ENCODE results near the gene AUTS2. TPM values are rescaled to one million over a fixed set of nuclear protein-coding genes. Genes with fewer than 3 reads are reported as not detected.

The AUTS2 gene
- total RNA-seq, 4 donors from 2014 or later, result 29.8 to 114 (median 59.4) TPM

DNA sequence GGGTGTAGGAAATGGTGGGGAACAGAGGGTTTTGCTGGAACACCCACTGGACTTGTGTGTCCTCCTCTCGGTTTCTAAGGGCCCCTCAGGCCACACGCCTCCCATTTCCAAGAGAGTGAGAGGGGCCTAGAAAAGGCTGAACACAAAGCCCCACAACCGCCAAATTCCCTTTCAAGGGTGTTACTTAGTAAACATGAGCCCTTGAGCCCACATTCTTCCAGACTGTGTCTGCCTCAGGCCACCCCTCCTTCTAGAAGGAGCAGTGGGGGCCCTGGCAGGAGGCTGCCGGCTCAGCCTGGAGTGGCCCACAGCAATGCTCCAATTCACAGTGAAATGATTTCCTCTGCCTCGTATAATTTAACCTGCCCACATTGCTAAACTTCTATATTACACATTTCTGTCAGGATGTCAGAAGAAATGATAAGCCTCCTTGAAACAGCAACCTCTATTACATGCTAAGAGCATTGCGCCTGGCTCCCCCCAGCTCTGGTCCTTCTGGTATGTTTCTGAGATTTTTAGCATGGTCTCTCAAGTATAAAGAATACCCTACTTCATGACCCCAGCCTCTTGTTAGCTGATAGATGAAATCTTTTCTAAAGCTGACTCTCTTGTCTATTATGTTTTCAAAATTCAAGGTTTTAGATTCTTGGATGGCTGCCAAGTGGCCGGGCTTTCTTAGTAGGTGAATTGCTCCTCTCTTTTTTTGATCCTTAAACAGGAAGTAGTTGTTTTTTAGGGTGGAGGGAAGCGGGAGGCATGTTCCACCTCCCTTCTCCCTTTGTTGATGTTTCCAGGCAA lies 859.8 kb downstream of the AUTS2 start:
- in situ Hi-C loops (cut with MboI; ENCODE audit: low pct_ligation_motif_present in 1 of 4, low pct_unique_long_range_greater_than_20kb in 1 of 4, low sequenced_read_pairs in 3 of 4), result no loop called here
- TF ChIP-seq POLR2A (IDR thresholded peaks at IDR 0.05) (no peak), POLR2AphosphoS5 (IDR thresholded peaks at IDR 0.05) (no peak), CTCF (IDR thresholded peaks at IDR 0.05) (no peak), EP300 (IDR thresholded peaks at IDR 0.05; ENCODE audit: low read depth) (no peak)
- intact Hi-C loops (cut with DNase I; ENCODE audit: low total_unique reads), result no loop called here
- Histone ChIP-seq H3K36me3 (no peaks in the 10 kb centered on the region), H3K27ac (no peak overlapping the region), H3K4me3 (no peak overlapping the region), H3K27me3 (no peaks in the 10 kb centered on the region), H3K4me1 (no peaks in the 10 kb centered on the region), H3K9me3 (no peaks in the 10 kb centered on the region)
- WGBS, 2 donors (ENCODE audit: low coverage in 1 of 2), result 34 to 60% methylated on average over 3 to 8 of the region's 8 CpGs
- DNase-seq, result peak; percentile 14

- Histone ChIP-seq H3K4me3 (no peak overlapping the region), H3K4me1 (peaks cover 0 to 6% (median 2%) of the 10 kb centered on the region in 4 donors), H3K27me3 (no peaks in the 10 kb centered on the region), H3K36me3 (no peaks in the 10 kb centered on the region), H3K27ac (no peak overlapping the region), H3K9me3 (no peaks in the 10 kb centered on the region)
- 92 to 100% methylated on average over 1 to 8 of the region's 8 CpGs for WGBS, 2 donors (ENCODE audit: low coverage in 1 of 2)
- no peak for TF ChIP-seq EP300 (IDR thresholded peaks at IDR 0.05; ENCODE audit: low read depth)
- TF ChIP-seq CTCF (IDR thresholded peaks at IDR 0.05), result no peak
- TF ChIP-seq POLR2A (IDR thresholded peaks at IDR 0.05), result no peak
- TF ChIP-seq POLR2AphosphoS5 (IDR thresholded peaks at IDR 0.05), result no peak
- intact Hi-C loops (cut with DNase I; ENCODE audit: low total_unique reads) (no loop called here), in situ Hi-C loops (cut with MboI; ENCODE audit: low pct_ligation_motif_present in 1 of 4, low pct_unique_long_range_greater_than_20kb in 1 of 4, low sequenced_read_pairs in 3 of 4) (no loop called here)
- no peak for DNase-seq
Observed at GRCh38 chr7:70458745-70459144, 860.5 kb downstream of the AUTS2 start.

DNA sequence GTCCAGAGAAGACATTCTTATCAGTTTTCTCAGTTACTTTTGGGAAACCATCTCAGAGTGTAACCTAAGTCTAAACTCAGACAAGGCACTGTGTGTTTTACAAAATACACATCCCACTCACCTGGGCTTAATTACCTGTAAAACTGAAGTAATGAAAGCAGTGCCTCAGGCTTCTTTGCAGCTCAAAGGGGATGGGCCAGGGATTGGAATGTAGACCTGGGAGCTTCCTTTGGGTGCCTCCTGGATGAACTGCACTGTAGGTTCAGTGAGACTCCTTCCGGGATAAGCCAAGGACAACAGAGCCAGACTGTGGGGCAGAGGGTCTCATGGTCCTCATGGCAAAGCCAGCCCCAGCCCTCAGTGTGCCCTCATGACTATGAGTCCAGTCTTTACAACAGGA lies 861.3 kb downstream of the AUTS2 start:
- no peaks in the 10 kb centered on the region for H3K9me3 ChIP-seq
- H3K4me3 ChIP-seq, result no peak overlapping the region
- no peak overlapping the region for H3K27ac ChIP-seq
- TF ChIP-seq POLR2A (IDR thresholded peaks at IDR 0.05), result no peak
- no peak for TF ChIP-seq POLR2AphosphoS5 (IDR thresholded peaks at IDR 0.05)
- no peak for TF ChIP-seq EP300 (IDR thresholded peaks at IDR 0.05; ENCODE audit: low read depth)
- TF ChIP-seq CTCF (IDR thresholded peaks at IDR 0.05), result no peak
- H3K4me1 ChIP-seq, result peaks cover 0 to 9% (median 2%) of the 10 kb centered on the region in 4 donors
- in situ Hi-C loops (cut with MboI; ENCODE audit: low pct_ligation_motif_present in 1 of 4, low pct_unique_long_range_greater_than_20kb in 1 of 4, low sequenced_read_pairs in 3 of 4) (no loop called here), intact Hi-C loops (cut with DNase I; ENCODE audit: low total_unique reads) (no loop called here)
- 100% methylated on average over 1 of the region's 1 CpG; no CpG with 5 or more reads in 1 of the 2 donors for WGBS, 2 donors (ENCODE audit: low coverage in 1 of 2)
- H3K36me3 ChIP-seq, result no peaks in the 10 kb centered on the region
- no peaks in the 10 kb centered on the region for H3K27me3 ChIP-seq
- DNase-seq, result no peak

DNA sequence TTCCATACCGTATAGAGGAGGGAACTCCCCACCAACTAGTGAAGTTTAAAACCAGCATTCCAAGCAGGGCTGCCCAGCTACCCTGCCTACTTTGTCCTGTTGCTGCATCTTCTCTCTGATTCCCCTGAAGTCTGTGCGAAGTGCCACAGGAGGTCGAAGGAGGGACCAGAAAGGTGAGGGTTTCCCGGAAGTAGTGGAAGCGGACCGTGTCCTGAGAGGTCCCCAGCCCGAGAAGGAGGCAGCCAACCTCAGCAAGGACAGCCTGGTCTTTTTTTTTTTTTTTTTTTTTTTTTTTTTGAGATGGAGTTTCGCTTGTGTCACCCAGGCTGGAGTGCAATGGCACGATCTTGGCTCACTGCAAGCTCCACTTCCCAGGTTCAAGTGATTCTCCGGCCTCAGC lies 861.8 kb downstream of the AUTS2 start:
- Histone ChIP-seq H3K27me3 (no peaks in the 10 kb centered on the region), H3K27ac (no peak overlapping the region), H3K9me3 (no peaks in the 10 kb centered on the region), H3K4me3 (no peak overlapping the region), H3K4me1 (peaks cover 0 to 9% (median 2%) of the 10 kb centered on the region in 4 donors), H3K36me3 (no peaks in the 10 kb centered on the region)
- DNase-seq, result no peak
- in situ Hi-C loops (cut with MboI; ENCODE audit: low pct_ligation_motif_present in 1 of 4, low pct_unique_long_range_greater_than_20kb in 1 of 4, low sequenced_read_pairs in 3 of 4), result no loop called here
- 90 to 91% methylated on average over 6 to 10 of the region's 10 CpGs for WGBS, 2 donors (ENCODE audit: low coverage in 1 of 2)
- TF ChIP-seq EP300 (IDR thresholded peaks at IDR 0.05; ENCODE audit: low read depth), result no peak
- TF ChIP-seq POLR2AphosphoS5 (IDR thresholded peaks at IDR 0.05), result no peak
- no peak for TF ChIP-seq POLR2A (IDR thresholded peaks at IDR 0.05)
- no peak for TF ChIP-seq CTCF (IDR thresholded peaks at IDR 0.05)
- intact Hi-C loops (cut with DNase I; ENCODE audit: low total_unique reads), result no loop called here
